ENCODE results near the gene NID1. TPM values are rescaled to one million over a fixed set of nuclear protein-coding genes. Genes with fewer than 3 reads are reported as not detected.

NID1 gene
- total RNA-seq, 1 donor from 2014 or later, result 73.0 TPM

- TF ChIP-seq, protein P1, sequence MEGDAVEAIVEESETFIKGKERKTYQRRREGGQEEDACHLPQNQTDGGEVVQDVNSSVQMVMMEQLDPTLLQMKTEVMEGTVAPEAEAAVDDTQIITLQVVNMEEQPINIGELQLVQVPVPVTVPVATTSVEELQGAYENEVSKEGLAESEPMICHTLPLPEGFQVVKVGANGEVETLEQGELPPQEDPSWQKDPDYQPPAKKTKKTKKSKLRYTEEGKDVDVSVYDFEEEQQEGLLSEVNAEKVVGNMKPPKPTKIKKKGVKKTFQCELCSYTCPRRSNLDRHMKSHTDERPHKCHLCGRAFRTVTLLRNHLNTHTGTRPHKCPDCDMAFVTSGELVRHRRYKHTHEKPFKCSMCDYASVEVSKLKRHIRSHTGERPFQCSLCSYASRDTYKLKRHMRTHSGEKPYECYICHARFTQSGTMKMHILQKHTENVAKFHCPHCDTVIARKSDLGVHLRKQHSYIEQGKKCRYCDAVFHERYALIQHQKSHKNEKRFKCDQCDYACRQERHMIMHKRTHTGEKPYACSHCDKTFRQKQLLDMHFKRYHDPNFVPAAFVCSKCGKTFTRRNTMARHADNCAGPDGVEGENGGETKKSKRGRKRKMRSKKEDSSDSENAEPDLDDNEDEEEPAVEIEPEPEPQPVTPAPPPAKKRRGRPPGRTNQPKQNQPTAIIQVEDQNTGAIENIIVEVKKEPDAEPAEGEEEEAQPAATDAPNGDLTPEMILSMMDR (IDR thresholded peaks at IDR 0.05; ENCODE audit: insufficient read depth, low read depth, low read length), result no peak
- TF ChIP-seq EZH2 (IDR thresholded peaks at IDR 0.05; ENCODE audit: insufficient read depth, low read length), result no peak
- no peak overlapping the region for H3K9ac ChIP-seq (ENCODE audit: low read length)
- H3K4me2 ChIP-seq (ENCODE audit: low read length), result no peak overlapping the region
- Mint-ChIP-seq H3K4me3 (ENCODE audit: unreplicated experiment) (no peak overlapping the region), H3K9me3 (ENCODE audit: unreplicated experiment) (no peaks in the 10 kb centered on the region), H3K27ac (ENCODE audit: unreplicated experiment) (no peak overlapping the region), H3K27me3 (ENCODE audit: low read depth, unreplicated experiment) (no peaks in the 10 kb centered on the region), H3K36me3 (ENCODE audit: low read depth, unreplicated experiment) (peaks cover 22% of the 10 kb centered on the region), H3K4me1 (ENCODE audit: low read depth, unreplicated experiment) (no peaks in the 10 kb centered on the region)
- H3K36me3 ChIP-seq (ENCODE audit: insufficient read depth, low read length), result peaks cover 4% of the 10 kb centered on the region
- DNase-seq (ENCODE audit: low read depth) (no peak), FAIRE-seq (no peak)
- no peaks in the 10 kb centered on the region for H4K20me1 ChIP-seq (ENCODE audit: insufficient read depth, low read length)
- H3K79me2 ChIP-seq (ENCODE audit: insufficient read depth, low read length), result no peaks in the 10 kb centered on the region
- no peaks in the 10 kb centered on the region for H3K4me1 ChIP-seq (ENCODE audit: insufficient read depth, low read length)
- H3K4me3 ChIP-seq (ENCODE audit: insufficient read depth, low read depth, low read length), result no peak overlapping the region
- H2AFZ ChIP-seq (ENCODE audit: low read depth, low read length), result no peak overlapping the region
- no peaks in the 10 kb centered on the region for H3K9me3 ChIP-seq (ENCODE audit: insufficient read depth, low read depth, low read length)
- H3K27me3 ChIP-seq (ENCODE audit: insufficient read depth, low read length), result no peaks in the 10 kb centered on the region
- H3K27ac ChIP-seq (ENCODE audit: low read depth, low read length), result no peak overlapping the region
Observed at GRCh38 chr1:236033336-236033735, 31.6 kb downstream of the NID1 start.

GRCh38 chr1:236030534-236030933 is 34.4 kb downstream of the NID1 start:
- FAIRE-seq, result no peak
- no peak overlapping the region for H3K27ac Mint-ChIP-seq (ENCODE audit: unreplicated experiment)
- H3K9me3 Mint-ChIP-seq (ENCODE audit: unreplicated experiment), result no peaks in the 10 kb centered on the region
- no peak overlapping the region for H3K27ac ChIP-seq (ENCODE audit: low read depth, low read length)
- H3K4me2 ChIP-seq (ENCODE audit: low read length), result no peak overlapping the region
- H4K20me1 ChIP-seq (ENCODE audit: insufficient read depth, low read length), result no peaks in the 10 kb centered on the region
- H3K27me3 ChIP-seq (ENCODE audit: insufficient read depth, low read length), result no peaks in the 10 kb centered on the region
- H3K36me3 Mint-ChIP-seq (ENCODE audit: low read depth, unreplicated experiment), result peaks cover 25% of the 10 kb centered on the region
- no peak overlapping the region for H3K9ac ChIP-seq (ENCODE audit: low read length)
- H3K79me2 ChIP-seq (ENCODE audit: insufficient read depth, low read length), result no peaks in the 10 kb centered on the region
- H2AFZ ChIP-seq (ENCODE audit: low read depth, low read length), result no peak overlapping the region
- H3K4me3 ChIP-seq (ENCODE audit: insufficient read depth, low read depth, low read length), result no peak overlapping the region
- no peaks in the 10 kb centered on the region for H3K27me3 Mint-ChIP-seq (ENCODE audit: low read depth, unreplicated experiment)
- no peak overlapping the region for H3K4me3 Mint-ChIP-seq (ENCODE audit: unreplicated experiment)
- DNase-seq (ENCODE audit: low read depth), result no peak
- H3K9me3 ChIP-seq (ENCODE audit: insufficient read depth, low read depth, low read length), result no peaks in the 10 kb centered on the region
- H3K36me3 ChIP-seq (ENCODE audit: insufficient read depth, low read length), result peaks cover 6% of the 10 kb centered on the region
- H3K4me1 ChIP-seq (ENCODE audit: insufficient read depth, low read length), result no peaks in the 10 kb centered on the region
- no peaks in the 10 kb centered on the region for H3K4me1 Mint-ChIP-seq (ENCODE audit: low read depth, unreplicated experiment)
- TF ChIP-seq, protein P1 (IDR thresholded peaks at IDR 0.05; ENCODE audit: insufficient read depth, low read depth, low read length), result no peak
- no peak for TF ChIP-seq EZH2 (IDR thresholded peaks at IDR 0.05; ENCODE audit: insufficient read depth, low read length)

GRCh38 chr1:236029428-236029940 is 35.4 kb downstream of the NID1 start:
- Mint-ChIP-seq H3K27me3 (ENCODE audit: low read depth, unreplicated experiment) (no peaks in the 10 kb centered on the region), H3K36me3 (ENCODE audit: low read depth, unreplicated experiment) (peaks cover 24% of the 10 kb centered on the region), H3K9me3 (ENCODE audit: unreplicated experiment) (no peaks in the 10 kb centered on the region), H3K27ac (ENCODE audit: unreplicated experiment) (no peak overlapping the region), H3K4me3 (ENCODE audit: unreplicated experiment) (no peak overlapping the region), H3K4me1 (ENCODE audit: low read depth, unreplicated experiment) (no peaks in the 10 kb centered on the region)
- peaks cover 10% of the 10 kb centered on the region for H3K36me3 ChIP-seq (ENCODE audit: insufficient read depth, low read length)
- no peaks in the 10 kb centered on the region for H3K79me2 ChIP-seq (ENCODE audit: insufficient read depth, low read length)
- H3K4me2 ChIP-seq (ENCODE audit: low read length), result no peak overlapping the region
- no peaks in the 10 kb centered on the region for H3K27me3 ChIP-seq (ENCODE audit: insufficient read depth, low read length)
- no peak for DNase-seq (ENCODE audit: low read depth)
- H2AFZ ChIP-seq (ENCODE audit: low read depth, low read length), result no peak overlapping the region
- no peak overlapping the region for H3K27ac ChIP-seq (ENCODE audit: low read depth, low read length)
- no peaks in the 10 kb centered on the region for H3K9me3 ChIP-seq (ENCODE audit: insufficient read depth, low read depth, low read length)
- H3K4me1 ChIP-seq (ENCODE audit: insufficient read depth, low read length), result no peaks in the 10 kb centered on the region
- no peak overlapping the region for H3K9ac ChIP-seq (ENCODE audit: low read length)
- no peaks in the 10 kb centered on the region for H4K20me1 ChIP-seq (ENCODE audit: insufficient read depth, low read length)
- TF ChIP-seq EZH2 (IDR thresholded peaks at IDR 0.05; ENCODE audit: insufficient read depth, low read length), result no peak
- TF ChIP-seq, protein P1 (IDR thresholded peaks at IDR 0.05; ENCODE audit: insufficient read depth, low read depth, low read length), result no peak
- H3K4me3 ChIP-seq (ENCODE audit: insufficient read depth, low read depth, low read length), result no peak overlapping the region
- no peak for FAIRE-seq

Data from astrocyte (in vitro differentiated cells and primary cell).